Right hindlimb (tissue), 1 donor: ENCODE data around the gene PCLO.
"Not testable (repeated sequence)": the region's sequence is repeated elsewhere in the genome, so short reads cannot be mapped to it uniquely, and the experiment has no call there.

Experiments
- DNase-seq: peaks from one replicate; pipeline ENCODE4 v3.0.0-alpha.2; 2018

PCLO gene

GRCh38 chr7:82961240-82961639 lies 201.4 kb downstream of the PCLO start:
- DNase-seq, result no peak

- DNase-seq, result no peak
Measured at GRCh38 chr7:82959528-82959927, 203.2 kb downstream of the PCLO start.

- no peak for DNase-seq
Measured at GRCh38 chr7:82957521-82957920, 205.2 kb downstream of the PCLO start.

- no peak for DNase-seq
Measured at GRCh38 chr7:82953324-82954027, 209.2 kb downstream of the PCLO start.

- no peak for DNase-seq
Measured at GRCh38 chr7:82950436-82950835, 212.2 kb downstream of the PCLO start.

- no peak for DNase-seq
Measured at GRCh38 chr7:82945480-82945879, 217.2 kb downstream of the PCLO start.

GRCh38 chr7:82945056-82945455 lies 217.6 kb downstream of the PCLO start:
- no peak for DNase-seq

GRCh38 chr7:82932516-82932915 lies 230.2 kb downstream of the PCLO start:
- DNase-seq, result no peak

- DNase-seq, result no peak
Measured at GRCh38 chr7:82926477-82926876, 236.2 kb downstream of the PCLO start.

- DNase-seq, result no peak
Measured at GRCh38 chr7:82925331-82925730, 237.4 kb downstream of the PCLO start.

- no peak for DNase-seq
Measured at GRCh38 chr7:82906502-82906901, 256.2 kb downstream of the PCLO start.

GRCh38 chr7:82904871-82905270 lies 257.8 kb downstream of the PCLO start:
- no peak for DNase-seq

- not testable (repeated sequence) for DNase-seq
Measured at GRCh38 chr7:82901098-82901497, 261.6 kb downstream of the PCLO start.

- DNase-seq, result no peak
Measured at GRCh38 chr7:82897500-82897899, 265.2 kb downstream of the PCLO start.

- DNase-seq, result not testable (repeated sequence)
Measured at GRCh38 chr7:82894341-82894740, 268.3 kb downstream of the PCLO start.

- no peak for DNase-seq
Measured at GRCh38 chr7:82886324-82886723, 276.4 kb downstream of the PCLO start.

- no peak for DNase-seq
Measured at GRCh38 chr7:82865856-82866255, 296.8 kb downstream of the PCLO start.

GRCh38 chr7:82859106-82859850 lies 303.4 kb downstream of the PCLO start:
- no peak for DNase-seq

GRCh38 chr7:82851121-82851520 lies 311.6 kb downstream of the PCLO start:
- DNase-seq, result no peak

GRCh38 chr7:82841828-82842227 lies 320.9 kb downstream of the PCLO start:
- DNase-seq, result no peak

GRCh38 chr7:82840061-82840460 lies 322.6 kb downstream of the PCLO start:
- no peak for DNase-seq

GRCh38 chr7:82839555-82839954 lies 323.1 kb downstream of the PCLO start:
- no peak for DNase-seq

- no peak for DNase-seq
Measured at GRCh38 chr7:82839063-82839462, 323.6 kb downstream of the PCLO start.

- DNase-seq, result no peak
Measured at GRCh38 chr7:82838314-82838713, 324.4 kb downstream of the PCLO start.

- DNase-seq, result no peak
Measured at GRCh38 chr7:82823073-82823472, 339.6 kb downstream of the PCLO start.
